HG03108 (cell line): Measurements from ENCODE around the gene PEX11B.

Experiments
- ATAC-seq: cut with Tn5 transposase; IDR thresholded peaks from one replicate; pipeline ENCODE4 v1.9.1; 2021; ENCODE audit warnings: moderate library complexity; ENCODE audit not compliant: unreplicated experiment

The PEX11B gene

DNA sequence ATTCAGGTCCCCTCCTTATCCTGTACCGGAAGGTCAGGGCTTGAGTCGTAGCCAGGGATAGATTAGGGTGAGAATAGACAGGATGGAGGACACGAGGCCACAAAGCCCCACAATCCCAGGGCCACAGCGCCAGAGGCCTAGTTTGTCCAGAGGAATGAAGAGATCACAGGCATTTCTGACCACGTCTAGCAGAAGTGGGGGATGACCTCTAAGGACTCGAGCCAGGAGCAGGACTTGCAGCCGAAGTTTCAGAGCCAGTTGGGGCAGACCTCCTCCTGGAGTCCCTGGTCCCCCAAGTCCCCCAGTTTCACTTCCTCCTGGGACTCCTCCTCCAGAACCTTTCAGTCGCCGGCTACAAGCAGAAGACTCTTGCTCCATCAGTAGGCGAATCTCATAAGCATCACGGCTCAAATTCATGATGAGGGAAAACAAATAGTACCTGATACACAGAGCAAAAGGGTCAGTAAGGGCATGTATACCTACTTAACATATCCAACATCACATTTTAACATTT, 6.3 kb downstream of the PEX11B start:
- ATAC-seq: no peak

DNA sequence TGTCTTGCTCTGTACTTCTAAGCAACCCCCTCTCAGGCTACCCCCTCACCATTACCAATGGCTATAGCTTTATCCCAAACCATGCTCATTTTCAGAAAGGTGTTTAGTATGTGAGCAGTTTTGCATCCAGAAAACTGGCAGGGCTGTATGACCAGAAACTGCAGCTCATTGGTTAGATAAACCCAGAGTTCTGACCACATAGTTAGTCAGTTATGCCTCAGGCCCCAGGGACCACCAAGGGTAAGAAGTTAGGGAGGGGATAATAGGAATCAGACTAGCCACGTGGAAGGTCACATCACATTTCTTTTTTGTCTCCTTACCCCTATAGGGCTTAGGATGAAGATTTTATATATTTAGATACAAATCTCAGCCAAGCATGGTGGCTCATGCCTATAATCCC, 9.9 kb downstream of the PEX11B start:
- no peak for ATAC-seq

DNA sequence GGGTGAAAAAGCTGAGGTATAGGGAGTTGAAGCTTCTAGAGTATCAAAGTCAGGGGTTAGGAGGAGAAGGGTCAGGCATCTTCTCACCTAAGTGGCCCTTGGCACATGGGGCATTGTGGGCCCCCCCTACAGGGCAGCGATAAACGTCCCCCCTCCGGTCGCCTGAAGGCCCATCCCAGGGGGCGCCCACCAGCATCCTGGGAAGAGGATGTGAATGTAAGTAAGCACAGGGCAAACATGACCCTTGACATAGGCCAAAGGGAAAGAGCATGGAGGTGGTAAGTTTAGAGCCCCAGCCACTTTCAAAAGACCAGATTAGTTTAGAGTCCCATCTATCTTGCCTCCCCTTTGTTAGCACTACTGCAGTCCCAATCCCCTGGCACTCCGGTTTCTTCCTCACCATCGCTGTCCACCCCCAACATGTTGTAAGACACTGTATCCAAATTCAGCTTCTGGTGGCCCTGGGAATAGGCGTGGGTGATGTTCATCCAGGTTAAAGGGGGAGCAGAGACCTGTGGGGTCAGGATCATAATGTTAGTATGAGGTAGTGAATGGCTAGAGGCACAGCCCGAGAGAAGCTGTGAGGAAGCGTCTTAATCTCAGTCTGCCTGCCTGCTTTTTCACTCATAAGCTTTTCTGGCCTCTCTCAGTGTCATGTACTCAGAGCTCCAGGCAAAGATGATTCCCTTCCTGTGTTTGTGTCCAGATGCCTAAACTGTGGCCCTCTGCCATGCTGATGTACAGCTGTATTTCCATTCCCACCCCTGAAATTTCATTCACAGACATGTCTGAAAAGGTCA, 11.4 kb downstream of the PEX11B start:
- ATAC-seq: no peak

DNA sequence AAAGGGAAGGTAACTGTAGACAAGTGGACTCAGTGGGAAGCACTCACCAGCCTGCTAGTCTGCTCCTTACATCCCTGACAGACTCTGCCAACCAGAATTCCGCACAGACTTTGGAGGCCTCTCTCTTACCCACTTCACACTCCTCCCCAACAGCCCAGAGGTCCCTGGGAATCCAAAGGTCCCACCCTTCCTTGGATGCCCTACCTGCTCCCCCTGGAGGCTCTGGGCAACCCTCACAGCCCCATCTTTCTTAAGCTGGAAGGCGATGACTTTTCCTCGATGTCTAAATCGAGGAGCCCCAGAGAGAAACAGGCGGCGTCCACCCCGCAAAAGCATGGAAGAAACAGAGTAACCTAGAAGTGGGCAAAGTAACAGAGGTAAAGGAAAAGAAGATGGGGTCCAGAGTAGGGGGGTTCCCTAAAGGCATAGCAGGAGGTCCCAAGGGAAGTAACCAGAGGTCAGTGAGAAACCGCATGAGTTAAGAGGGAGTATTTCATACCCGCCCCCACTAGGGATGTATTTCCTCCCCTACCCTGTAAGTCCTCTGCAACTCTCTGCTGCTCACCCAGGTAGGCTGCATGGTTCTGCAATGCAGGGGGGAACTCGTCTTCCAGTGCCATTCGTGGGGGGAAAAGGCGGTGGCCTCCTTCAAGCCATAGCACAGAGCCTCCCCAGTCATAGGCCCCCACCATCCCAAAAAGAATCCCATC, 17.1 kb downstream of the PEX11B start:
- ATAC-seq: no peak

DNA sequence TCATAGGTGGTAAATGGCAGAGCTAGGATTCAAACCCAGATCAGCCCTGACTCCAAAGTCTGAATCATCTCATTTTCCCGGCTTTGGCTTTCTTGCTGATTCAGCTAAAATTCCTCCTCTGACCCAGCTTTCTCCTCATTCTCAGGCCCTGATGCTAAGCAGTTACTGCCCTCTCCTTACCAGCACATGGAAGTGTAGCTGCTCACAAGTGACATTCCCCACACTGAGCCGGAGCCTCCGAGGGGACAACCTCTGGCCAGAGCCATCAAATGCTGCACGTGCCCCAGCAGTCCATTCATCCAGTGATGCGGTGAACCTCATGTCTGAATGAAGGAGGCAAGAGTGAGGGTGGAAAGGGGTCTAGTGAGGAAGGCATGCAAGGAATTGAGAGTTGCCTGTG, 19.8 kb downstream of the PEX11B start:
- ATAC-seq: no peak

DNA sequence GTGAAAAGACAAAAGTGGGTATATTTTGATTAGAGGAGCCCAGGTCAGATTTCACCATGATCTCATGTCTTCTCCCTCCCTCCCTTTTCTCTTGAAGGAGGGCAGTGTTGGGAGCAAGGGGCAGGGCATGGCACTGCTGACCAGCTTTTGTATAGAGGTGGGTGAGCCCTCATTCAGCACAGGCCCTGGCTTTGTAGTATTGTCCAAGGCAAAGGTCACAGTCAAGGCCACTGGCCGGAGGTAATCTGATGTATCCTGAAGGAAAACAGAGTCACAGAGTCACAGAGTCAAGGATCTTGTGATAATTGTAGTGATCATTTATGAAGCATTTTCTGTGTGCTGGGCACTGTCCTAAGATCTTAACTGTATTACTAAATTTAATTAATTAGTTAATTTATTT, 20.5 kb downstream of the PEX11B start:
- ATAC-seq: no peak

DNA sequence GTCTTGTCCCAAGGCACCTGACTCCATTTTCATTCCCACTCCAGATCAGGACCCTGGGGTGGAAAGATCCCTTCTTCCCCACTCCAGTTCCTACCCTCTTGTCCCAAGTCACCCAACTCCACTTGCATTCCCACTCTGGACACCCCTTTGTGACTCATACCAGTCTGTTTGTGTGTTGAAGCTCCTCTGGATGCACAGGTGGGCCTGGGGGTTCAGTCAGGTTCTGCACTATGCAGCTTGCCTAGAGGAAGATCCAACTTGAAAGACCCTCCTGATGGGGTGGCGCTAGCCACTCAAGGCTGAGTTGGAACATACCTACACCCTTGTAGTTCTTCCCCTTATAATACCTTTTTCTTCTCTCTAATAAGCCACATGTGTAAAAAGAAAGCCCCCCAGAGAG, 23.0 kb downstream of the PEX11B start:
- ATAC-seq: no peak

DNA sequence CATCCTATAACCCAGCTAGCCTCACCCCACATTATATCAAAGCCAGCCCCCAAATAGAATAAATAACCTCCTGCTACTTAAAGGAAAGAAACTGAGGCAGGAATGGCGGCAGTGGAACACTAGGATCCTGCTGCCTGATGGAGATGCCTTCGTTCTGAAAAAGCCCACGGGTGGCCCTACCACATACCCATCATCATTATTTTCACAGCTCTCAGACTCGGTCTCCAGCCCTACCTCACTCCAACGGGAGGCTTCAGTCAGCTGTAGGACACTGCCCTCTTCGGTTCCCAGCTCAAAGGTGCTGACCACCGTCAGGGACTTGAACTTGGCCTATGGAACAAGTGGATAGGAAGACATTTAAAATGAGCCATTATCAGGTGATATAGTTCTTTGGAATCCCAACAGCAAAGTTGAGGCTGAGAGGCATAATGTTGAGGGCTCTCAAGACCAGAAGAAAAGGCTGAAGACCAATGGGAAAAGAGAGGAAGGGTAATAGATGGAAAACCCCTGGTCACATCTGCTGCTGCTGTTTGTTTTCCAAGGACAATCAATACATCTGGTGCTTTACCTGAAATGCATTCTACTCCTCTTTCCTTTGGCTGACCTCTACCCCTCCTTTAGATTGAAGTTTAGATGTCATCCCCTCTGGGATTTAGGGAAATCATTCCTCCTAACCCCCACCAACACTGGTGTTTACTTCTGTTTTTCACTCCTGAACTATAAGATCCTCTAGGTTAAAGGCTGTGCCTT, 25.0 kb downstream of the PEX11B start:
- ATAC-seq: no peak

DNA sequence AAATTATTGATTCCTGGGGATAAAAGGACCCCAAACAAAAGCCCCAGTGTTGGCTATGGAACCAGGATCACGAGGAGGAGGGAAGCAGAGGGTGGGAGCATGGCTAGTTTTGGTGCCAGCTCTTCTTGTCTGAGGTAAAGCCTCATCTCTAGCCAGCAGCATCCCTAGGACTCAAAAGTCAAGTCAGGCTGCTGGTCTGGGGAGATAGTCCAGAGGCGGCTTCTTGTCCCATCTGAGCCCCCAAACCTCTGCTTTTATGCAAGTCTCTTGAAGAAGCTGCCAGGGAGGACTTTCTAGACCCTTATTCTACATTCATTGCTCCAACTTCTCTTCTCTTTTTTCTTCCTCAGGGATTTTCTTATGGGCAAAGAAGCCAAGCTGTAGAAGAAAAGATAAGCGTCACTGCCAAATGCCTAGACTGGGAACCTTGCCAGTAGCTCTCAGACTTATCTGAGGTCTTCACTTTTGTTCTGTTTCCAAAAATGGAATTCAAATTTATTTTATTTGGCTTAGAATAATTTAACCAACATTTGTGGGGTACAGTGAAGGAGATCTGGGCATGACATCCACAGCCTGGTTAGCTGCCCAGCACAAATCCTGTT, 25.9 kb downstream of the PEX11B start:
- ATAC-seq: no peak

DNA sequence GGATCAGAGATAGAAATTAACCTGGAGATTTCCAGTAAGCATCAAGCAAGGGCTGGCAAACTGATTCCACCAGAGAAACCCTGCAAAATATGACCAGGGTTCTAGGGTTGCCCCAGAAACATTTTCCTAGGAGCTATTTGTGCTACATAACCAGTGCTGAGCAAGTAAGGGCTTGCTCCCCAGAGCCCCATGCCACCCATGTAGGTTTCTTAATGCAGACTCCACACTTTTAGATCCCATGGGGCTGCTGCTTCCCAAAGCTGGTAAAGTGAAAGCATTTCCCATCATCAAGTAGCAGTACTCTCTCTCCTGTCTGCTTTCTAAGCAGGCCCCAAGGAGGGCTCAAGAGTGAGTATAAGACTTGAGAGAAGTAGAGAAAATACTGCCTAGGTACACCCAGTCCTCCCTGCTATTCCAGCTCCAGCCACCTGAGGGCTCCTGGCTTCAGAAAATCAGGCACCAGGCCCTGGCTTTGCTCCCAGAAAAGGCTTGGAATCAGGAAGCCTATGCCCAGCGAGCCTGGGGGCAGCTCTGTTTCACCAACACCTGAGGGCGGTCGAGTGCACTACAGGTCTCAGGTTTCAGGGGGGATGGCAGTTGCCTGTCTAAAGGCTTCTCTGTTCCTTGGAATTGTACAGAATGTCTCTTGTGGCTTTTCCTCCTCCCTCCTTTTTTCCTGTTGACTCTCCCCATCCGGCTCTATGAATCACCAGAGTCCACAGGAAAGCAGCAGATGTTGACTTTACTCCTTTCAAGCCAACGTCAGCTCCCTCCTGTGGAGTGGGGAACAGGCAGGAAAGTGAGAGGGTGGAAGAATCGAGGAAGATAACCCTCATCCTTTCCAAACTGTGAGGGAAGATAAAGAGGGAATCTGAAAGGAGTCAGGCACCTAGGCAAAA, 26.7 kb downstream of the PEX11B start:
- no peak for ATAC-seq

DNA sequence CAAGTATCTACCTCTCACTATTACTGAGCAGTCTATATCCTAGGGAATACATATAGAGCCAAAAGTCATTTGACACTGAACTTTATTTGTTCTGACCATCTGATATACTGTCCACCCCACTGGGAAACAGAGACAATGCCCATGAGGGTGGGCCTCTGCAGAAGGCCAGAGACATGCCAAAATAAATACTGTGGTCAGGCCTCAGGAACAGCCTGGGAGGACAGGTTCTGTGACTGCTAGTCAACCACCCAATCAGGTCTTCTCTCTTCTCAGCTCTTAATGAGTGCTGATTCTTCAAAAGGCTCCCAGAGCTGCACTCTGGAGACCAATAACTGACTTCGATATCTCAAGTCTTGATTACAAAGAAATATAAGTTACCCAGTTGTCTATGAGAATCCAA, 27.4 kb downstream of the PEX11B start:
- no peak for ATAC-seq

DNA sequence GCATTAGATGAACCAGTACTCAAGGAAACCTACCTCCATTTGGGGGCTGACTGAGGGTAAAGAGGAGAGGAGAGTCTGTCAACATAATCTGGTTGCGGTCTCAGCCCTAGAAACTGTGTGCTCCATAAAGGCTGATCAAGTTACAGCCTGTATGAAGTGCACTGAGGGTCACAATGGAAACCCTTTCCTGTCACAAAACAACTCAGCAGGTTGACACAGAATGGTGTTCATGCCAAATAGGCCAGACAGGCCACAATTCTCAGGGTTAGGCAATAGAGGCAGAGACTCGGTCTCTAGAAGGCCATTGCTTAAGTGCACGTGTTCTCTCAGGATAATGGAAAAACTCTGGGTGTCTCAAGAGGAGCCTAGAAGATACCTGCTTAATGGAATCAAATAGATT, 28.8 kb downstream of the PEX11B start:
- ATAC-seq: no peak

DNA sequence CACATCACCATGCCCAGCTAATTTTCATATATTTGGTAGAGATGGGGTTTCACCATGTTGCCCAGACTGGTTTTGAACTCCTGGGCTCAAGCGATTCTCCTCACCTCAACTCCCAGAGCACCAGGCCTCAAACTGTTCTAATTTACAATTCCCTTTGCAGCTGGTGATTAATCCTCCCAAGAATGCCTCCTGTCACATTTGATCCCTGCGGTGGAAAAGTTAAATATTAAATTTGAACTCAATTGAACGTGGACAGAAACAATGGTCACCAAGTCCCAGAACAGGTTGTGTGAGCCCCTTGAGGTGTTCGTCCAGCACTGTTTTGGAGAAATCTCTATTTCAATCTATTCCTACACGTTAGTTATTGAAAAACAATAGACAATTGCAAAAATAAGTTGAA, 30.9 kb downstream of the PEX11B start:
- ATAC-seq: no peak

DNA sequence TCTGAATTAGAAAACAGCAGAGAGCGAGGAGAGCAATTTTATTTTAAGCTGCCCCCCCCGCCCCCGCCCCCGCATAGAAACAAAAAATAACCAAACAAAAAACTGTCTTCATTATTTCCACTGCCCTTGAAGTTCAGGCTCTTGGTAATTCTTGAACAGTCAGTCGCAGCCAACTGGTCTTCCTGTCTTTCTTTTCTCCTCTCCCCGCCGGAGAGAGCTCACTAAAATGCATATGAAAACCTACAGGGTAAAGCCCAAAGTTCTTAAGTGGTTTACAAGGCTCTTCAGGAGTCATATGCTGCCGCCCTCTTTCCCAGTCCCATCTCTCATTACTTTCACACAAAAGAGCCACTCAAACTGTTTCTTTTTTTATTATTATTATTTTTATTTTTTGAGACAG, 31.7 kb downstream of the PEX11B start:
- ATAC-seq: no peak

DNA sequence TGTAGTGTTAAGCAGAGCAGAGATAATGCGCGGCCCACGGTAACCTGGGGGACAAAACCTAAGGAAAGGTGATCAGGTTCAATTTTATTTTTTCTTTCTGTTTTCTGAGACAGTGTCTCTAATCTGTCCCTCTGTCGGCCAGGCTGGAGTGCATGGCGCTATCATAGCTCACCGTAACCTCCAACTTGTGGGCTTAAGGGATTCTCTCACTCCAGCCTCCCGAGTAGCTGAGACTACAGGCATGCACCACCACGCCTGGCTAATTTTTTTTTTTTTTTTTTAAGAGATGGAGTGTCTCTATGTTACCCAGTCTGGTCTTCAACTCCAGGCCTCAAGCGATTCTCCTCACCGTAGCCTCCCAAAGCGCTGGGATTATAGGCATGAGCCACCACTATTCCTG, 32.1 kb downstream of the PEX11B start:
- ATAC-seq: no peak

DNA sequence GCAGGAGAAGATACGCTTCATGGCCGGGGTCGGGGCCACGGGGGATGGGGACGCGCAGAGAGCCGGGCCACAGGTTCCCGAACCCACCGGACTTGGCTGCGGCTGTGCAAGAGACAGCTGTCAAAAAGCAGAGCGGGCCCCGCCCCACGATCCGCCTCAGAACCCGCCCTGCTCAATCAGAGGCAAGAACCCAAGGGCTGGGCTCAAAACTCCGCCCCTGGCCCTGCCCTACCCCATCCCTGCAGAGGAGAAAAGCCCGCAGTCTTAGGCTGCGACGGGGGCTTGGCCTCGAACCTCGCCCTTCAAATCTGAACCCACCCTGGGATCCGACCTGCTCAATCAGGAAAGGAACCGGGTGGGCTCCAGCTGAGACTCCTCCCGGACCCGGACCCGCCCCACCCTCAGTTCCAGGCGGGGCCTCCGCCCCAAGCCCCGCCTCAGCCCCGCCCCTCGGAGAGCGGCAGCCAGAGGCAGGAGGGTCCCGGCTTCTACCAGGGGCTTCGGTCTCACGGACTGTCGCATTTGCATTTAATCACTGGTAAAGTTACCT, 32.7 kb downstream of the PEX11B start, which contains the start of gene ANKRD35:
Gene ANKRD35 (minus strand): TSS at position 129 of the 550 bp plus-strand sequence. CDS start 108 bp downstream, at position 21.
- peak; percentile 98 for ATAC-seq

DNA sequence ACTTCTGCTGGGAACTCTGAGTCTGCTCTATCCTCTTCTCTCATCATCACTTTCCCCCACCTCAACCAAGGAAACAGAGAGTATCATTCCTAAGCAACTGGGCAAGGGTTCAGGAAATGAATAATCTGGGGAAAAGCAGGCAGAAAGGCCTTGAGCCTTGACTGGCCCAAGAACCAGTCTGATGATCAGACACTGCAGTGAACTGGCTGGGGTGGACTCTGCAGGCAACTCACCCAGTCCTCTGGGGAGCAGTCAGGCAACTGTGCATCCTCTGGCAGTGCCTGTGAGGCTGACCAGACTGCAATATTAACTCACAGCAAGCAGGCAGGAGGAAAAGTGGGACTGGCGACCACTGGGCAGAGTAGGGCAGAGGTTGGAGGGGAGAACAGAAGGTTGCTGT, 33.8 kb downstream of the PEX11B start:
- no peak for ATAC-seq

DNA sequence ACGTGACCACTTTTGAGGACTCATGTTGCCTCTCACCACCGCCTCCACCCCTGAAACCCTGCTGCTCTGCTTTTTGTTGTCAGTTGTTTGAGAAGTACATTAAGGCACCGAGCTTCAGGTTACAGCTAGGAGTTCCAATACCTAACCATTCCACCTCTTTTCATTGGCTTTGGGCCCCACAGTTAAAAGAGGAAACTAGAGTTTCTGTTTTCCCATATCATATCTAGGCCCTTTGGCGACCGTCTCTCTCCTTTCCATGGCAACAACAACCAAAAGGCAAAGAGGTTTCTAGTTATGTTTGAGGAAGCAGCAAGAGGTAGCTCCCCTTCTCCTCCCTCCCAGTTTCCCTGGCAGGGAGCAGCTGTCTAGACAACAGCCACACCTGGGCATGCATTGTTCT, 38.7 kb downstream of the PEX11B start:
- no peak for ATAC-seq

DNA sequence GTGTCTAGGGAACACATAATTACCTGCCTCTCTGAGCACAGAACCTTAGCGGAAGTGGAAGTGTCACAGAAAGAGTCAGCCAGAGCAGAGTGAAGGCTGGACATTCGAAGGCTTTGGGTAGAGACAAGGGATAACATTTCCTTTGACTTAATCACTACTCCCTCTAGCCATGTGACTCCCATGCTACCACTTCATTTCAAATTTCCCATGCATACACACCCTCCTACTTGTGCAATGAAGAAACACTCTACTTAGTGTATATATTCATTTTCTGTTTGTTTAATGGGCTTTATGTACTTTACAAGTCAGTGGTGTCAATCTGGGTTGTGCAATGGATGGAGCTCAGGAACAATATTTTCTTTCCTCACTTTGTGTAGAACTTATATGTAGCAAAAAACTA, 39.8 kb downstream of the PEX11B start:
- no peak for ATAC-seq
